Stomach (tissue), 9 donors: ENCODE measurements around the gene LGI2. TPM values are rescaled to one million over a fixed set of nuclear protein-coding genes. Genes with fewer than 3 reads are reported as not detected.
"Not testable (repeated sequence)": the region's sequence is repeated elsewhere in the genome, so short reads cannot be mapped to it uniquely, and the experiment has no call there.

Source experiments
- DNase-seq, 2 donors: peaks; one replicate each; pipeline versions ENCODE4 v3.0.0 to v3.0.0-alpha.2; 2013 to 2019
- H3K27ac ChIP-seq, 5 donors: fragments of 200-600 bp in 4 of 5; sonication (generic) in 4 of 5; one replicate each; pipeline ENCODE4 v1.5.1; 2013 to 2019; ENCODE audit warnings: mild to moderate bottlenecking in 1 of 5, moderate library complexity in 1 of 5
- H3K27me3 ChIP-seq, 3 donors: fragments of 200-600 bp; sonication (generic); one replicate each; pipeline ENCODE4 v1.5.1; 2017 to 2019; ENCODE audit warnings: mixed run types in 1 of 3
- H3K36me3 ChIP-seq, 4 donors: fragments of 200-600 bp; sonication (generic); 1 replicate in 3 of 4; 2 replicates in 1 of 4; pipeline ENCODE4 v1.5.1; 2016 to 2019
- H3K4me1 ChIP-seq, 4 donors: fragments of 200-600 bp; sonication (generic); one replicate each; pipeline ENCODE4 v1.5.1; 2016 to 2019
- H3K4me3 ChIP-seq, 4 donors: fragments of 200-600 bp; sonication (generic) in 3 of 4; one replicate each; pipeline ENCODE4 v1.5.1; 2016 to 2019; ENCODE audit warnings: mild to moderate bottlenecking in 1 of 4
- H3K9me3 ChIP-seq, 4 donors: fragments of 200-600 bp; sonication (generic); one replicate each; pipeline ENCODE4 v1.5.1; 2016 to 2019
- EP300 ChIP-seq: sonication (generic); formaldehyde crosslinking; IDR thresholded peaks from one replicate; pipeline ENCODE4 v1.6.1; 2017; ENCODE audit warnings: antibody characterized with exemption
- POLR2A ChIP-seq, 4 donors: fragments of 450-650 bp; IDR thresholded peaks; one replicate each; pipeline ENCODE4 v1.6.1; 2016; ENCODE audit warnings: antibody characterized with exemption in 4 of 4, control low read depth in 2 of 4, mild to moderate bottlenecking in 1 of 4, moderate library complexity in 1 of 4
- POLR2AphosphoS5 ChIP-seq, 3 donors: sonication (generic); formaldehyde crosslinking; IDR thresholded peaks; one replicate each; pipeline ENCODE4 v1.6.1; 2016; ENCODE audit warnings: antibody characterized with exemption in 3 of 3
- WGBS, 5 donors: extraction: QIAGEN DNeasy Blood & Tissue Kit in 3 of 5; methylation state at CpG; one replicate each; pipeline versions ENCODE4 v1.1.5 to v1.1.7; 2013 to 2018; 5-methylcytosine and 5-hydroxymethylcytosine counted together
- intact Hi-C: fragments of 100-400 bp; cut with DNase I; formaldehyde crosslinking; loops from one replicate; pipeline ENCODE4 v1.15.1; 2023; ENCODE audit warnings: low total_unique reads
- polyA plus RNA-seq, 3 donors: library from polyadenylated mRNA; stranded (reverse); fragments of 200-250 nt; gene quantifications; one replicate each; pipeline ENCODE4 v1.2.3, GENCODE V29; 2013
- total RNA-seq, 5 donors: library from RNA; depleted of rRNA; stranded (reverse); fragments of >200 nt; gene quantifications; one replicate each; pipeline versions ENCODE4 v1.1.0 to v1.2.3, GENCODE V29; 2014 to 2016
- TF ChIP-seq, protein P1 (sequence below), 7 experiments: fragments of 450-650 bp in 4 of 7; fragments of 200-600 bp in 3 of 7; sonication (generic) in 3 of 7; IDR thresholded peaks; one replicate each; pipeline ENCODE4 v1.5.1; 2016 to 2019; ENCODE audit warnings: antibody characterized with exemption in 7 of 7, control low read depth in 2 of 7, mild to moderate bottlenecking in 1 of 7
- donor health status: healthy with polysubstance abuse.
- donor health status: Bipolar disorder and iron deficiency.
- donor health status: healthy.

The LGI2 gene
- total and polyA plus RNA-seq, 8 donors = 0.10 to 9.1 (median 0.31) TPM; not detected in 3

DNA sequence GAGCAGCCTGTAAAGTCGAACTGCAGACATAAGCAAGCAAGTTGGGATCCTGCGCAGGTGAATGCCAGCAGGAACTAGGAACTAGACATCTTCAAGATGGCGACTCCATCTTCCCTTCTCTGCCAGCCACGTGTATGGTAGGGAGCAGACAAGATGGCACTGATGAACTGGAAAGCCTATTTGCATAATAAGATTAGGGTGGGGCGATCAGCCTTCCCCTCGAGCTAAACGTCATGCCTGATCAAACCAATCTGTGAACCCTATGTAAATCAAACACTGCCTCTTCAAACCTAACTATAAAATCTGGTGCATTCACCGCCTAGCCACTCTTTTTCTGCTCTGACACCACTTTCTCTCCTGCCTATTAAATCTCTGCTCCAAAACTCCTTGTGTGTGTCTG is 28.1 kb upstream of the LGI2 start:
- DNase-seq = no peak
- TF ChIP-seq, protein P1, sequence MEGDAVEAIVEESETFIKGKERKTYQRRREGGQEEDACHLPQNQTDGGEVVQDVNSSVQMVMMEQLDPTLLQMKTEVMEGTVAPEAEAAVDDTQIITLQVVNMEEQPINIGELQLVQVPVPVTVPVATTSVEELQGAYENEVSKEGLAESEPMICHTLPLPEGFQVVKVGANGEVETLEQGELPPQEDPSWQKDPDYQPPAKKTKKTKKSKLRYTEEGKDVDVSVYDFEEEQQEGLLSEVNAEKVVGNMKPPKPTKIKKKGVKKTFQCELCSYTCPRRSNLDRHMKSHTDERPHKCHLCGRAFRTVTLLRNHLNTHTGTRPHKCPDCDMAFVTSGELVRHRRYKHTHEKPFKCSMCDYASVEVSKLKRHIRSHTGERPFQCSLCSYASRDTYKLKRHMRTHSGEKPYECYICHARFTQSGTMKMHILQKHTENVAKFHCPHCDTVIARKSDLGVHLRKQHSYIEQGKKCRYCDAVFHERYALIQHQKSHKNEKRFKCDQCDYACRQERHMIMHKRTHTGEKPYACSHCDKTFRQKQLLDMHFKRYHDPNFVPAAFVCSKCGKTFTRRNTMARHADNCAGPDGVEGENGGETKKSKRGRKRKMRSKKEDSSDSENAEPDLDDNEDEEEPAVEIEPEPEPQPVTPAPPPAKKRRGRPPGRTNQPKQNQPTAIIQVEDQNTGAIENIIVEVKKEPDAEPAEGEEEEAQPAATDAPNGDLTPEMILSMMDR (IDR thresholded peaks at IDR 0.05) = no peak
- no peak for TF ChIP-seq POLR2AphosphoS5 (IDR thresholded peaks at IDR 0.05)
- no peak for TF ChIP-seq EP300
- TF ChIP-seq POLR2A (IDR thresholded peaks at IDR 0.05) = no peak
- H3K36me3 ChIP-seq = no peaks in the 10 kb centered on the region
- whole genome bisulfite sequencing, 5 donors = 87 to 93% (median 91%) methylated on average over 8 of the region's 8 CpGs
- H3K4me1 ChIP-seq = peaks cover 0 to 10% (median 0%) of the 10 kb centered on the region in 4 donors
- H3K27ac ChIP-seq = no peak overlapping the region
- H3K4me3 ChIP-seq = no peak overlapping the region
- intact Hi-C loops = no loop called here
- H3K27me3 ChIP-seq = no peaks in the 10 kb centered on the region
- no peaks in the 10 kb centered on the region for H3K9me3 ChIP-seq

DNA sequence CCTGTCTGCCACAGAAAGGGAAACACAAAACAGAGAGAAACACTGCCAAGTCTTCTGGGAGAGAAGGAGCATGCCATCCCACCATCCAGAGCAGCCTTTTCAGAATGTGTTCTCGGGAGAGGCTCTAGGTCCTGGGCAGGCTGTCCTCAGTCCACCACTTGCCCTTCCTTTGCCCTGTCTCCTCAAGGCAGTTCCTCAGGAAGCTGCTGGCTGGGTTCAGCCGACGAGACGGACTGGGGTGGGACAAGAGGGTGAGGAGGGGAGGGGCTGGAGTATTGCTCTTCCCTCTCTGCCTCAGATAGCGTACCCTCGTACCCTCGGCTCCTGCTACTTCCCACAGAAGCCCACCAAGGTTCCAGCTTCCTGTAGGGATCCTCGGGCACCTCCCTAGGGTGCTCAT is 26.6 kb upstream of the LGI2 start:
- peaks cover 0 to 10% (median 0%) of the 10 kb centered on the region in 4 donors for H3K4me1 ChIP-seq
- H3K27ac ChIP-seq = no peak overlapping the region
- H3K27me3 ChIP-seq = no peaks in the 10 kb centered on the region
- 60 to 97% (median 64%) methylated on average over 5 to 8 of the region's 8 CpGs for WGBS, 5 donors
- no peaks in the 10 kb centered on the region for H3K9me3 ChIP-seq
- TF ChIP-seq EP300 (no peak), POLR2AphosphoS5 (IDR thresholded peaks at IDR 0.05) (no peak), POLR2A (IDR thresholded peaks at IDR 0.05) (no peak)
- TF ChIP-seq, protein P1 (IDR thresholded peaks at IDR 0.05) = no peak
- no peak overlapping the region for H3K4me3 ChIP-seq
- intact Hi-C loops = no loop called here
- DNase-seq = no peak
- no peaks in the 10 kb centered on the region for H3K36me3 ChIP-seq

DNA sequence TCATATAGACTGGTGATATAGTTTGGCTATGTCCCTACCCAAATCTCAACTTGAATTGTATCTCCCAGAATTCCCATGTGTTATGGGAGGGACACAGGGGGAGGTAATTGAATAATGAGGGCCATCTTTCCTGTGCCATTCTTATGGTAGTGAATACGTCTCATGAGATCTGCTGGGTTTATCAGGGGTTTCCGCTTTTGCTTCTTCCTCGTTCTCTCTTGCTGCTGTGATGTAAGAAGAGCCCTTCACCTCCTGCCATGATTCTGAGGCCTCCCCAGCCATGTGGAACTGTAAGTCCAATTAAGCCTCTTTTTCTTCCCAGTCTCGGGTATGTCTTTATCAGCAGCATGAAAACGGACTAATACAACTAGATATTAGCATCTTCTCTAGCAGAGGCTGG is 21.3 kb upstream of the LGI2 start:
- H3K27ac ChIP-seq, H3K9me3 ChIP-seq, DNase-seq, H3K36me3 ChIP-seq, H3K4me3 ChIP-seq, H3K27me3 ChIP-seq, H3K4me1 ChIP-seq, intact Hi-C loops: not testable (repeated sequence)
- 68 to 92% (median 91%) methylated on average over 5 of the region's 5 CpGs for WGBS, 5 donors

DNA sequence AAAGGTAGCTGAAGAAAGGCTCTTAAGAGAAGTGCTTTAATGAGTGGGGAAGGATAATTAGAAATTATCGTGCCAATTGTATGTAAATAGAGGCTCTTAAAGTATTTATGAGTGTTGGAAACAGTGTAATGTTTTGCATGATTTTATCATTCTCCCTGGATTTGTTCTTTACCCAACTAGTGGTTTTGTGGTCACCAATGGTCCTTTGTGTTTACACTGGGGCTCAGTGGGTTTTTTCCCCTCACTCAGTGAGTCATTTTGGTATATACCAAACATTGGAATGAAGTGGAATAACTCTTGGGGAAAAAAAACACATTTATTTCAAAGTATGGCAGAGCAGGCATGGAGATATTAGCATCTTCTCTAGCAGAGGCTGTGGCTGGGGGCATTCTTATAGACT is 20.8 kb upstream of the LGI2 start:
- 83 to 89% (median 87%) methylated on average over 1 of the region's 1 CpG for WGBS, 5 donors
- H3K4me3 ChIP-seq = no peak overlapping the region
- no peak for TF ChIP-seq EP300
- H3K9me3 ChIP-seq = peaks cover 0 to 7% (median 0%) of the 10 kb centered on the region in 4 donors
- H3K27ac ChIP-seq = no peak overlapping the region
- intact Hi-C loops = no loop called here
- H3K27me3 ChIP-seq = no peaks in the 10 kb centered on the region
- no peaks in the 10 kb centered on the region for H3K4me1 ChIP-seq
- H3K36me3 ChIP-seq = no peaks in the 10 kb centered on the region
- DNase-seq = no peak

DNA sequence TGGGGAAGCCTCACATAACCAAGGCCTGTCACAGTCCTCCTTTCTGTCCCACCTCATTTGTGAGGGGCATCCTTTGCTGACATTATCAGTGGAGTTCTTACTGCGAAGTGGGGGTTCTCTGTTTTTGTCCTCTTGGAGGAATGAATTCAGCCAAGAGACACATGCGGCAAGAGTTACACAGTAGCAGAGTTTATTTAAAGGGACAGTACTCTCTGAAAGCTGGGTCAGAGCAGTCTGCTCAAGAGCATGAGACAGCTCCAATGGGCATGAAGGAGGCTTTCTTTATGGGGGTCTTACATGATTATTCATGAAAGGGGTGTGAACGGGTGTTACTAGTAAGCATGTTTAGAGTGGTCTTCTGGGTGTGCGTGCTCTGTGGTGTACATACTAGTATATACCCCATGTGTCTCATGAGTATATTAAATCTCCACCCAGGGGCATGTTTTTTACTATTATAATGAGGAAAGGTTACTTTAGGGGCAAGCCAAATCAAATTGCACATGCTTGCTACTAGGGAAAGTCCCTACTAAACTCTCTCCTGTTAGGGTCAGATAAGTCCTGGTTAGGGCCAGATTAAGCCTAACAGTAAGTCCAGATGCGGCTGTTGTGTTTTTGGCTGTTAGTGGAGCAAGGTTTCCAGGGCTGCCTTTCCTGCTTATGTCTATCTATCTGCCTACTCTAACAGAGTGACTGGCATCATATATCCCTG is 19.8 kb upstream of the LGI2 start:
- intact Hi-C loops = no loop called here
- Histone ChIP-seq H3K27ac (no peak overlapping the region), H3K9me3 (peaks cover 0 to 7% (median 0%) of the 10 kb centered on the region in 4 donors), H3K27me3 (no peaks in the 10 kb centered on the region), H3K36me3 (no peaks in the 10 kb centered on the region), H3K4me1 (no peaks in the 10 kb centered on the region), H3K4me3 (no peak overlapping the region)
- TF ChIP-seq EP300 = no peak
- TF ChIP-seq POLR2A (IDR thresholded peaks at IDR 0.05) = no peak
- TF ChIP-seq, protein P1 (IDR thresholded peaks at IDR 0.05) = no peak
- TF ChIP-seq POLR2AphosphoS5 (IDR thresholded peaks at IDR 0.05) = no peak
- 89 to 93% (median 89%) methylated on average over 5 of the region's 5 CpGs for WGBS, 5 donors
- no peak for DNase-seq
